CD8-positive, alpha-beta memory T cell (primary cell): ENCODE results near the gene ZBTB34. TPM values are rescaled to one million over a fixed set of nuclear protein-coding genes. Genes with fewer than 3 reads are reported as not detected.

ENCODE experiments used
- CTCF ChIA-PET: fragments of 350-600 bp; sonication (Branson Sonifier 250); formaldehyde crosslinking; loops from one replicate; lab custom pipeline; 2021; ENCODE audit warnings: antibody characterized with exemption; lab: Charles Lee
- POLR2A ChIA-PET: fragments of 350-600 bp; sonication (Branson Sonifier 250); formaldehyde crosslinking; loops from one replicate; lab custom pipeline; 2021; ENCODE audit warnings: antibody characterized with exemption; lab: Charles Lee
- DNase-seq, 5 donors: peaks; one replicate each; pipeline versions ENCODE4 v3.0.0 to v3.0.0-alpha.2; 2020 to 2022; ENCODE audit warnings: mixed read lengths in 1 of 5
- H3K27ac ChIP-seq: one replicate; pipeline ENCODE4 v1.7.0; 2013; ENCODE audit warnings: low read depth, mild to moderate bottlenecking, low read length, moderate library complexity
- H3K27me3 ChIP-seq: 2 replicates; pipeline ENCODE4 v1.7.0; 2013; ENCODE audit warnings: low read length, mild to moderate bottlenecking; ENCODE audit not compliant: insufficient read depth, poor library complexity, severe bottlenecking
- H3K36me3 ChIP-seq: 2 replicates; pipeline ENCODE4 v1.7.0; 2013; ENCODE audit warnings: mild to moderate bottlenecking, low read length, moderate library complexity; ENCODE audit not compliant: insufficient read depth
- H3K4me1 ChIP-seq: 2 replicates; pipeline ENCODE4 v1.7.0; 2013; ENCODE audit warnings: mild to moderate bottlenecking, low read length, moderate library complexity; ENCODE audit not compliant: insufficient read depth
- H3K4me3 ChIP-seq: 2 replicates; pipeline ENCODE4 v1.7.0; 2013; ENCODE audit warnings: mild to moderate bottlenecking, low read length
- H3K9me3 ChIP-seq: 2 replicates; pipeline ENCODE4 v1.7.0; 2013; ENCODE audit warnings: mild to moderate bottlenecking, low read length
- H3K27ac Mint-ChIP-seq, 8 donors: one replicate each; pipeline ENCODE4 v1.8.0; 2020 to 2021; ENCODE audit warnings: mixed read lengths in 8 of 8, mild to moderate bottlenecking in 6 of 8, inconsistent platforms in 3 of 8, moderate library complexity in 3 of 8
- H3K27me3 Mint-ChIP-seq, 2 donors: one replicate each; pipeline ENCODE4 v1.8.0; 2020 to 2021; ENCODE audit warnings: mixed read lengths in 2 of 2, mild to moderate bottlenecking in 1 of 2, moderate library complexity in 1 of 2
- H3K36me3 Mint-ChIP-seq, 3 donors: one replicate each; pipeline ENCODE4 v1.8.0; 2020 to 2021; ENCODE audit warnings: mixed read lengths in 3 of 3, inconsistent platforms in 1 of 3, mild to moderate bottlenecking in 1 of 3
- H3K4me1 Mint-ChIP-seq, 3 donors: one replicate each; pipeline ENCODE4 v1.8.0; 2020 to 2021; ENCODE audit warnings: mixed read lengths in 3 of 3, inconsistent platforms in 1 of 3, mild to moderate bottlenecking in 1 of 3
- H3K4me3 Mint-ChIP-seq, 7 donors: one replicate each; pipeline ENCODE4 v1.8.0; 2020 to 2021; ENCODE audit warnings: mixed read lengths in 7 of 7, mild to moderate bottlenecking in 6 of 7, moderate library complexity in 4 of 7, inconsistent platforms in 2 of 7
- H3K9me3 Mint-ChIP-seq, 5 donors: one replicate each; pipeline ENCODE4 v1.8.0; 2020 to 2022; ENCODE audit warnings: mixed read lengths in 5 of 5, mild to moderate bottlenecking in 3 of 5, moderate library complexity in 2 of 5, inconsistent platforms in 1 of 5
- polyA plus RNA-seq: library from polyadenylated mRNA; unstranded; fragments of 300-500 nt; fragmentation: Illumina TruSeq; gene quantifications from one replicate; pipeline ENCODE4 v1.2.3, GENCODE V29; 2021
- total RNA-seq, 2 experiments: library from RNA; stranded (reverse); gene quantifications; one replicate each; pipeline ENCODE4 v1.2.3, GENCODE V29; 2021

Gene ZBTB34
- total and polyA plus RNA-seq, 3 experiments from 2014 or later, result 1.3 to 7.0 (median 6.8) TPM

DNA sequence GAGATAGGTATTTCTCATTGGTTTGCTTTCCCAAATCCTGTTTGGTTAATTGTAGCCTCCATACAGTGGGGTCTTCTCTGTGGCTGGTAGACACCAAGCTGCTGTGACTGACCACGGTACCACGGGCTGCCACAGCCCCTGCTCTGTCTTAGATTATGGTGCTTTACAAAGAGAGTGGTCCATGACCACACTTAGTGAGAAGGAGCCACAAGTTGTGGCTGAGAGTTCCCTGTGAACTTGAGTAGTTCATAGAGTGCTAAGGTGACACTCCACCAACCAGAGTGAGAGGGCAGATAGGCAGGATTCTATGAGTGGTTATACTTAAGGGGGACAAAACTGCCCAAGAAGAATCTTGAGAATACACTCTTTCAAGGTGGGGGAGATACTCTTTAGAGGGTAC lies 25.8 kb upstream of the ZBTB34 start:
- Histone ChIP-seq H3K36me3 (peaks cover 17% of the 10 kb centered on the region), H3K27ac (no peak overlapping the region), H3K9me3 (no peaks in the 10 kb centered on the region), H3K27me3 (no peaks in the 10 kb centered on the region), H3K4me1 (no peaks in the 10 kb centered on the region), H3K4me3 (no peak overlapping the region)
- H3K9me3 Mint-ChIP-seq, result no peaks in the 10 kb centered on the region
- DNase-seq, result no peak
- H3K27me3 Mint-ChIP-seq, result no peaks in the 10 kb centered on the region
- H3K4me3 Mint-ChIP-seq, result no peak overlapping the region
- peaks cover 34 to 62% (median 51%) of the 10 kb centered on the region in 3 donors for H3K4me1 Mint-ChIP-seq
- H3K36me3 Mint-ChIP-seq, result peaks cover 5 to 69% (median 25%) of the 10 kb centered on the region in 3 donors
- H3K27ac Mint-ChIP-seq, result peak overlapping the region in 3 of 8 donors; percentile 22 to 57 (median 23)
- ChIA-PET CTCF (interaction anchor here (1.3 kb wide), 1 partner anchor 13 kb away, joined by 5 read pairs; no protein-coding TSS in a partner anchor), POLR2A (no interaction called here)

DNA sequence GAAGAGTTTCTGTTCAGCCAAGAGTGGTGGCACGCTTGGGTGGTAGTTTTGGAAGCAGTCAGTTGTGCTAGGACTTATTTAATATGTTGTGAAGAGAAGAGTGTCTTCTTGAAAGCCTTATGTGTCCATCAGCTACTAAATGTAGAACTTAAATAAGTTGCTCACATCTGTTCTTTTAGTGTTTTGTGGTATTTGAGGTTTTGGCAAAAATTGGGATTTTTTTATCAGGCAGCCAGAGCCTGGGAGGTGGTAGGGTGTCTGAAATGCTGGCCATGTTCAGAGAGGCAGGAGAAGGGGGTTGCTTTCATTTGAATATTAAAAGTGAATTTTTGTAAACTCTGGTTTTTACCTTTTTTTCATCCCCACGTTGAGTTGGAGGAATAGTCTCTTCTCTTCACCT lies 24.2 kb upstream of the ZBTB34 start:
- peaks cover 17% of the 10 kb centered on the region for H3K36me3 ChIP-seq
- CTCF ChIA-PET, result interaction anchor here (1.5 kb wide), 1 partner anchor 23 kb away, joined by 4 read pairs; no protein-coding TSS in a partner anchor

DNA sequence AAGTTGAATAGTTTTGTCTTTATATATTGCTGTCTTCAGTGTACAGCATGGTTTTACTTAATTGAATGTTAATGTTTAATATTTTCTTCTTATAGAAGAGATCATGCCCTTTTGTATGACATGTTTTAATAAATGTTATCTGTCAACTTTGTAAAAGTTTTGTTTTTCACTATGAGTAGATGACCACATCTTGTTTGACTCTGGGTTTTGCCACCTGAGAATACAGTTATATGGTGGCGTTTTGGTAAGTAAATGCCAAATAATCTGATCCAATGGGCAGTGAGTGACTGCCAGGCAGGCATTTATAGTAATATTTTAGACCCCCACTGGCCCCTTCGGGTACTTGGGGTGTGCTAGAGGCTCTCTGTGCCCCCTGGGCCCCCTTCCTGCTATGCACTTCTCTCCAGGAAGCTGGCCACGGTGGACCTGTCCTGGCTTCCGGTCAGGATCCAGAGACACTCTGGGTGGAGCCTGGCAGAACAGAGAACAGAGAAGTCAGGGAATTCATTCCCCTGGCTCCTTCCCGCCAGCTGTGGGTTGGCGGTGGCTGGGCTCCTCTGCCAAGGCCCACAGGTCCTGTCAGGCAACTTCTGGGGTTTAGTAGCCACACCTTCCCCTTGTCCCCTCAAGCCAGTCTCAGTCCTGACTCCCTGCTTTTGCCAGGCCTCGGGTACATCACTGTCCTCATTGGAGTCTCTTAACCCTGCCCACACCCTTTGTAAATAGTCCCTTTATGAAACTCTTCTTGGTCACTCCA lies 22.2 kb upstream of the ZBTB34 start:
- no peaks in the 10 kb centered on the region for H3K9me3 Mint-ChIP-seq
- H3K4me3 ChIP-seq, result no peak overlapping the region
- POLR2A ChIA-PET, result no interaction called here

More for the DNA sequence above, 24.2 kb upstream of the ZBTB34 start:
- Mint-ChIP-seq H3K27ac (peak overlapping the region in 3 of 8 donors; percentile 38 to 64 (median 61)), H3K27me3 (no peaks in the 10 kb centered on the region), H3K4me3 (no peak overlapping the region), H3K36me3 (peaks cover 5 to 63% (median 25%) of the 10 kb centered on the region in 3 donors), H3K9me3 (no peaks in the 10 kb centered on the region), H3K4me1 (peaks cover 34 to 52% (median 46%) of the 10 kb centered on the region in 3 donors)
- Histone ChIP-seq H3K27me3 (no peaks in the 10 kb centered on the region), H3K4me3 (no peak overlapping the region), H3K4me1 (no peaks in the 10 kb centered on the region), H3K9me3 (no peaks in the 10 kb centered on the region), H3K27ac (no peak overlapping the region)
- POLR2A ChIA-PET, result no interaction called here
- DNase-seq, result no peak

DNA sequence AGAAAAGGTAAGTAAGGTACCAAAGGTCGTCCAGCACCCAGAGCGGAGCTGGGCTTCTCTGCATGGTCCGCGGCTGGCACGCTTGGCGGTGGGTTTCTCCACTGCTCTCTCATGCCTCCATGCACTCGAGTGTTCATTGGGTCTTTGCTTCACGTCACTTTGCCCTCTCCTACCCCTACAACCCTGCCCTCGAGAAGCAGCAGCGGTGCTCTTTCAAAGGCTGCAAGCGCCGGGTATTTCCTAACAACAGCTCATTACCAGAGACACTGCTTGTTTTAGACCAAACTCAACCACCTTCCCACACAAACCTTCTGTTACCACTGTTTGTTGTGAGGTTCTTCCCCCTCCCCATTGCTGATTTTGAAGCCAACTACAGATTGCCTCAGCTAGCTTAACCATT lies 21.5 kb upstream of the ZBTB34 start:
- H3K4me1 ChIP-seq, result no peaks in the 10 kb centered on the region
- no peaks in the 10 kb centered on the region for H3K9me3 ChIP-seq
- peak overlapping the region in 5 of 8 donors; percentile 36 to 58 (median 51) for H3K27ac Mint-ChIP-seq
- no peak for DNase-seq
- no peak overlapping the region for H3K4me3 ChIP-seq
- ChIA-PET POLR2A (no interaction called here), CTCF (no interaction called here)
- H3K4me3 Mint-ChIP-seq, result no peak overlapping the region
- H3K36me3 Mint-ChIP-seq, result peaks cover 0 to 43% (median 14%) of the 10 kb centered on the region in 3 donors
- H3K9me3 Mint-ChIP-seq, result no peaks in the 10 kb centered on the region
- peaks cover 26 to 46% (median 44%) of the 10 kb centered on the region in 3 donors for H3K4me1 Mint-ChIP-seq
- H3K27me3 Mint-ChIP-seq, result no peaks in the 10 kb centered on the region
- H3K36me3 ChIP-seq, result peaks cover under 1% of the 10 kb centered on the region
- H3K27me3 ChIP-seq, result no peaks in the 10 kb centered on the region
- no peak overlapping the region for H3K27ac ChIP-seq

More for the DNA sequence above, 22.2 kb upstream of the ZBTB34 start:
- CTCF ChIA-PET, result no interaction called here
- Mint-ChIP-seq H3K4me3 (peak overlapping the region in 1 of 7 donors; percentile 61), H3K27ac (peak overlapping the region in 1 of 8 donors; percentile 17), H3K27me3 (no peaks in the 10 kb centered on the region), H3K36me3 (peaks cover 3 to 49% (median 16%) of the 10 kb centered on the region in 3 donors), H3K4me1 (peaks cover 28 to 50% (median 46%) of the 10 kb centered on the region in 3 donors)
- Histone ChIP-seq H3K27me3 (no peaks in the 10 kb centered on the region), H3K9me3 (no peaks in the 10 kb centered on the region), H3K27ac (no peak overlapping the region), H3K36me3 (peaks cover 7% of the 10 kb centered on the region), H3K4me1 (no peaks in the 10 kb centered on the region)
- no peak for DNase-seq

DNA sequence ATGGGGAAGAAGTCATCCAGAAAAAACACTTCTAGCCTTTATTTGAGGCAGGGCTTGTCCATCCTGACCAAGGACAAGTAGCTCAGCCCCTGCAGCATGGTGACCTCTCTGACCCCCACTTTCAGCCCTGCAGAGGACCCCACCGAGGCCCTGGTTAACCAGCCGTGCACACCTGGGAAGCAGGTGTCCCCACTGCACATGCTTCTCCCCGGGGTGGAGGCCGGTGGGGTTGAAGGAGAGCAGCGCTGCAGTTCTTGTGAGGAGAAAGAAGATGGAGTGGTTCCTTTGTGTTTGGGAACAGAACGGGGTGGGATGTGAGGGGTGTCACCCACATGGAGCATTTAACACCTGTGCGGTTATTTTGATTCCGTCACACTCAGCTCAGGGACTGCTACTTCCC lies 21.1 kb upstream of the ZBTB34 start:
- Histone ChIP-seq H3K9me3 (no peaks in the 10 kb centered on the region), H3K4me3 (no peak overlapping the region), H3K27ac (no peak overlapping the region), H3K4me1 (no peaks in the 10 kb centered on the region), H3K27me3 (no peaks in the 10 kb centered on the region), H3K36me3 (no peaks in the 10 kb centered on the region)
- Mint-ChIP-seq H3K27ac (peak overlapping the region in 2 of 8 donors; percentile 36 to 51), H3K27me3 (no peaks in the 10 kb centered on the region), H3K36me3 (peaks cover 0 to 39% (median 12%) of the 10 kb centered on the region in 3 donors), H3K9me3 (no peaks in the 10 kb centered on the region), H3K4me1 (peaks cover 24 to 42% (median 40%) of the 10 kb centered on the region in 3 donors), H3K4me3 (no peak overlapping the region)
- ChIA-PET POLR2A (no interaction called here), CTCF (no interaction called here)
- DNase-seq, result no peak

DNA sequence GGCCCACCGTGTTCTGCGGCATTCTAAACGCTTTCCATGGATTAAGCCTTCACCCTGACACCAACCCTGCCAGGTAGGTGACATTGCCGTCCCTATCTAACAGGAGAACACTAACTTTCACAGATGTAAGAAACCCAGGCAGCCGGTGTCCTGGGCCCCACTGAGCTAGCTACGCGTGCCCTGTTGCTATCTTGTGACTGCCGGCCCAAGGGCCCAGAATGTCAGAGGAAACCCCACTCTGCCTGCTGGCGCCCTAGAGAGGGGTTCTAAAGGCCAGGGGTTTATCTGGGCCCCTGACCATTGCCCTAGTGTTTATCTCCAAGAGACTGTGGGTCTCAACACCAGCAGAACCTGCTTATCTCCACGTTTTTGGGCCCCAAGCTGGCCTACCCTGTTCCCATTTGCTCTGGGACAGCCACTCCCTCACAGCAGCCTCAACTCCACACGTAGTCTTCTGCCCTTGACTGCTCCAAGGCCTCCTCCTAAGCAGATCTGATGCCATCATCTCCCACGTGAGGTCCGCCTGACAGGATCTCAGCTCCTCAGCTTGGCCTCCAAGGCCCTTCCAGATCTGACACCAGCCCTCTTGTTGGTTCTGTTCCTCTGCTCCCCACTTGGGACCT lies 18.1 kb upstream of the ZBTB34 start:
- Mint-ChIP-seq H3K9me3 (no peaks in the 10 kb centered on the region), H3K36me3 (peaks cover 0 to 16% (median 0%) of the 10 kb centered on the region in 3 donors), H3K4me1 (peaks cover 9 to 22% (median 15%) of the 10 kb centered on the region in 3 donors), H3K4me3 (no peak overlapping the region), H3K27me3 (no peaks in the 10 kb centered on the region), H3K27ac (peak overlapping the region in 2 of 8 donors; percentile 87)
- Histone ChIP-seq H3K4me3 (no peak overlapping the region), H3K9me3 (no peaks in the 10 kb centered on the region), H3K36me3 (no peaks in the 10 kb centered on the region), H3K27me3 (no peaks in the 10 kb centered on the region), H3K4me1 (no peaks in the 10 kb centered on the region), H3K27ac (no peak overlapping the region)
- no peak for DNase-seq
- ChIA-PET CTCF (interaction anchor here (1.0 kb wide), 1 partner anchor 17 kb away, joined by 3 read pairs; the partner anchor contains the start of gene ZBTB34), POLR2A (no interaction called here)

DNA sequence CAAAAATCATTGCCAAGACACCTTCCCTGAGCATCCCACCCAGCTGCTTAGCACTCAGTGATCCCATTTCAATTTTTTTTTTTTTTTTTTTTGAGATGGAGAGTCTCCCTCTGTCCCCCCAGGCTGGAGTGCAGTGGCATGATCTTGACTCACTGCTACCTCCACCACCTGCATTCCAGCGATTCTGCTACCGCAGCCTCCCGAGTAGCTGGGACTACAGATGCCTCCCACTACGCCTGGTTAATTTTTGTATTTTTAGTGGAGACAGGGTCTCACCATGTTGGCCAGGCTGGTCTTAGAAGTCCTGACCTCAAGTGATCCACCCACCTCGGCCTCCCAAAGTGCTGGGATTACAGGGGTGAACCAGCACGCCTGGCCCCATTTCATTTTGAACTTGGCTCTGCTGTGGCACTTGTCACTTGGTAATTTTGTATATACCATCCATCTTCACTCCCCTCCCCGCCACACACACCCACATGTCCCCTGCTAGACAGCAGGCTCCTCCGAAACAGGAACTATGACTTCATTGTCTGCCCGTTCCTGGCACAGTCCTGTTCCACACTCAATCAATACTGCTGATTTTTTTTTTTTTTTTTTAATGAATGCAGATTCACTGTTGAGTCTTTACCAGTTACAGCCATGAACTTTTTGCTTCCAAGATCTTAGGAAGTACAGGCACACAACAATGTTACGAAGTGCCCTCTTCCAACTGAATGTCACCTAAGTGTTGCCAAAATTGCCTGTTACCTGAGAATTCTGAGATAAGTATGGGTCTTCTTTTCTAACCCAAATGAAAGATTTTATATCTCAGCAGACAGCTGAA lies 17.3 kb upstream of the ZBTB34 start:
- ChIA-PET POLR2A (no interaction called here), CTCF (interaction anchor here (0.8 to 1.1 kb wide), 3 partner anchors 9 to 46 kb away, joined by 3 read pairs; partner anchors contain the start of gene ZBTB34)
- Histone ChIP-seq H3K9me3 (no peaks in the 10 kb centered on the region), H3K27ac (no peak overlapping the region), H3K4me3 (no peak overlapping the region), H3K36me3 (no peaks in the 10 kb centered on the region), H3K4me1 (no peaks in the 10 kb centered on the region), H3K27me3 (no peaks in the 10 kb centered on the region)
- H3K27me3 Mint-ChIP-seq, result peaks cover 0 to 2% of the 10 kb centered on the region in 2 donors
- peak overlapping the region in 1 of 8 donors; percentile 55 for H3K27ac Mint-ChIP-seq
- no peaks in the 10 kb centered on the region for H3K9me3 Mint-ChIP-seq
- peaks cover 0 to 10% (median 0%) of the 10 kb centered on the region in 3 donors for H3K36me3 Mint-ChIP-seq
- DNase-seq, result no peak
- H3K4me1 Mint-ChIP-seq, result peaks cover 5 to 15% (median 9%) of the 10 kb centered on the region in 3 donors
- no peak overlapping the region for H3K4me3 Mint-ChIP-seq
